ENCODE results near the gene CEP170B.
"Not testable (repeated sequence)": the region's sequence is repeated elsewhere in the genome, so short reads cannot be mapped to it uniquely, and the experiment has no call there.

CEP170B gene

GRCh38 chr14:104933746-104934733, 69.0 kb downstream of the CEP170B start:
- no peak for DNase-seq

GRCh38 chr14:104935026-104935650, 70.1 kb downstream of the CEP170B start:
- no peak for DNase-seq

- DNase-seq = no peak
Observed at GRCh38 chr14:104935955-104936354, 70.9 kb downstream of the CEP170B start.

GRCh38 chr14:104936361-104937155, 71.5 kb downstream of the CEP170B start:
- DNase-seq = no peak

GRCh38 chr14:104937161-104937560, 72.1 kb downstream of the CEP170B start:
- no peak for DNase-seq

GRCh38 chr14:104937694-104938365, 72.8 kb downstream of the CEP170B start:
- no peak for DNase-seq

- no peak for DNase-seq
Observed at GRCh38 chr14:104938436-104938835, 73.4 kb downstream of the CEP170B start.

GRCh38 chr14:104938960-104939359, 73.9 kb downstream of the CEP170B start:
- no peak for DNase-seq

- DNase-seq = no peak
Observed at GRCh38 chr14:104939666-104940410, 74.8 kb downstream of the CEP170B start.

GRCh38 chr14:104940526-104941150, 75.6 kb downstream of the CEP170B start:
- no peak for DNase-seq

GRCh38 chr14:104941508-104942365, 76.7 kb downstream of the CEP170B start:
- no peak for DNase-seq

GRCh38 chr14:104942586-104942985, 77.5 kb downstream of the CEP170B start:
- no peak for DNase-seq

GRCh38 chr14:104943216-104944015, 78.3 kb downstream of the CEP170B start:
- not testable (repeated sequence) for DNase-seq

GRCh38 chr14:104944016-104944308, 78.9 kb downstream of the CEP170B start:
- not testable (repeated sequence) for DNase-seq

- DNase-seq = not testable (repeated sequence)
Observed at GRCh38 chr14:104944436-104945205, 79.6 kb downstream of the CEP170B start.

GRCh38 chr14:104945266-104945665, 80.2 kb downstream of the CEP170B start:
- DNase-seq = not testable (repeated sequence)
